Measurements from ENCODE around the gene PARD6G. TPM values are rescaled to one million over a fixed set of nuclear protein-coding genes. Genes with fewer than 3 reads are reported as not detected.
A peak's percentile ranks its signal among the peaks of the same experiment; 100 is the strongest.

The PARD6G gene
- total RNA-seq, 1 donor from 2014 or later: 29.6 TPM

GRCh38 chr18:80108739-80109675 lies 138.3 kb downstream of the PARD6G start, which contains the start of gene ADNP2:
ADNP2 (plus strand) TSS chr18:80109262; CDS start chr18:80117543, 8,281 bp downstream.
- Histone ChIP-seq H3K79me2 (ENCODE audit: insufficient read depth, low read length) (peaks cover 44% of the 10 kb centered on the region), H3K9me3 (ENCODE audit: insufficient read depth, low read depth, low read length) (no peaks in the 10 kb centered on the region), H3K4me1 (ENCODE audit: insufficient read depth, low read length) (peaks cover 7% of the 10 kb centered on the region), H3K27me3 (ENCODE audit: insufficient read depth, low read length) (no peaks in the 10 kb centered on the region), H4K20me1 (ENCODE audit: insufficient read depth, low read length) (peaks cover 40% of the 10 kb centered on the region), H3K27ac (ENCODE audit: low read depth, low read length) (peak within 1 kb of the TSS; percentile 83), H3K9ac (ENCODE audit: low read length) (peak within 1 kb of the TSS; percentile 89), H3K4me3 (ENCODE audit: insufficient read depth, low read depth, low read length) (peak within 1 kb of the TSS; percentile 77), H2AFZ (ENCODE audit: low read depth, low read length) (peak within 1 kb of the TSS; percentile 79), H3K4me2 (ENCODE audit: low read length) (peak within 1 kb of the TSS; percentile 95), H3K36me3 (ENCODE audit: insufficient read depth, low read length) (no peaks in the 10 kb centered on the region)
- Mint-ChIP-seq H3K9me3 (ENCODE audit: unreplicated experiment) (no peaks in the 10 kb centered on the region), H3K36me3 (ENCODE audit: low read depth, unreplicated experiment) (no peaks in the 10 kb centered on the region), H3K4me1 (ENCODE audit: low read depth, unreplicated experiment) (peaks cover 34% of the 10 kb centered on the region), H3K27ac (ENCODE audit: unreplicated experiment) (peak within 1 kb of the TSS; percentile 89), H3K27me3 (ENCODE audit: low read depth, unreplicated experiment) (no peaks in the 10 kb centered on the region), H3K4me3 (ENCODE audit: unreplicated experiment) (peak within 1 kb of the TSS; percentile 89)
- DNase-seq (ENCODE audit: low read depth) (peak; percentile 88), FAIRE-seq (peak; percentile 91)
- TF ChIP-seq EZH2 (IDR thresholded peaks at IDR 0.05; ENCODE audit: insufficient read depth, low read length) (no peak), CTCF (IDR thresholded peaks at IDR 0.05; ENCODE audit: insufficient read depth, low read depth, low read length) (no peak)

GRCh38 chr18:80108121-80108536 lies 139.2 kb downstream of the PARD6G start:
- H3K4me1 Mint-ChIP-seq (ENCODE audit: low read depth, unreplicated experiment): peaks cover 34% of the 10 kb centered on the region
- H3K9ac ChIP-seq (ENCODE audit: low read length): no peak overlapping the region
- peaks cover 31% of the 10 kb centered on the region for H4K20me1 ChIP-seq (ENCODE audit: insufficient read depth, low read length)
- peaks cover 11% of the 10 kb centered on the region for H3K4me1 ChIP-seq (ENCODE audit: insufficient read depth, low read length)
- H3K79me2 ChIP-seq (ENCODE audit: insufficient read depth, low read length): peaks cover 36% of the 10 kb centered on the region
- H3K27me3 Mint-ChIP-seq (ENCODE audit: low read depth, unreplicated experiment): no peaks in the 10 kb centered on the region
- H2AFZ ChIP-seq (ENCODE audit: low read depth, low read length): no peak overlapping the region
- H3K9me3 ChIP-seq (ENCODE audit: insufficient read depth, low read depth, low read length): no peaks in the 10 kb centered on the region
- H3K4me2 ChIP-seq (ENCODE audit: low read length): no peak overlapping the region
- H3K27ac ChIP-seq (ENCODE audit: low read depth, low read length): no peak overlapping the region
- H3K9me3 Mint-ChIP-seq (ENCODE audit: unreplicated experiment): no peaks in the 10 kb centered on the region
- no peak for FAIRE-seq
- no peak for DNase-seq (ENCODE audit: low read depth)
- no peak overlapping the region for H3K4me3 ChIP-seq (ENCODE audit: insufficient read depth, low read depth, low read length)
- H3K4me3 Mint-ChIP-seq (ENCODE audit: unreplicated experiment): no peak overlapping the region
- H3K27ac Mint-ChIP-seq (ENCODE audit: unreplicated experiment): no peak overlapping the region
- H3K27me3 ChIP-seq (ENCODE audit: insufficient read depth, low read length): no peaks in the 10 kb centered on the region
- H3K36me3 Mint-ChIP-seq (ENCODE audit: low read depth, unreplicated experiment): no peaks in the 10 kb centered on the region
- no peak for TF ChIP-seq EZH2 (IDR thresholded peaks at IDR 0.05; ENCODE audit: insufficient read depth, low read length)
- TF ChIP-seq CTCF (IDR thresholded peaks at IDR 0.05; ENCODE audit: insufficient read depth, low read depth, low read length): no peak
- no peaks in the 10 kb centered on the region for H3K36me3 ChIP-seq (ENCODE audit: insufficient read depth, low read length)

Data from astrocyte (in vitro differentiated cells and primary cell).